T-helper 22 cell (primary cell): ENCODE results near the gene TLR7.

ENCODE experiments used
- DNase-seq: peaks from one replicate; pipeline ENCODE4 v3.0.0-alpha.2; 2020; ENCODE audit warnings: low read depth

The TLR7 gene

GRCh38 chrX:12891171-12891570 lies 24.3 kb downstream of the TLR7 start:
- DNase-seq, result no peak

- no peak for DNase-seq
These were observed 25.1 kb downstream of the TLR7 start for GRCh38 chrX:12891915-12892506.

- DNase-seq, result no peak
These were observed 25.8 kb downstream of the TLR7 start for GRCh38 chrX:12892716-12893115.

- no peak for DNase-seq
These were observed 27.5 kb downstream of the TLR7 start for GRCh38 chrX:12894074-12895030.

GRCh38 chrX:12895866-12896265 lies 29.0 kb downstream of the TLR7 start:
- no peak for DNase-seq

- DNase-seq, result no peak
These were observed 30.1 kb downstream of the TLR7 start for GRCh38 chrX:12896935-12897334.

- DNase-seq, result no peak
These were observed 31.2 kb downstream of the TLR7 start for GRCh38 chrX:12898073-12898472.

- no peak for DNase-seq
These were observed 32.6 kb downstream of the TLR7 start for GRCh38 chrX:12899506-12899905.

- peak; percentile 25 for DNase-seq
These were observed 34.6 kb downstream of the TLR7 start for GRCh38 chrX:12901486-12901885.

- no peak for DNase-seq
These were observed 36.8 kb downstream of the TLR7 start for GRCh38 chrX:12903646-12904045.

GRCh38 chrX:12906046-12906761 lies 39.3 kb downstream of the TLR7 start, which contains the start of gene TLR8:
TSS of gene TLR8 (plus strand) at chrX:12906620. CDS start at chrX:12906707, 87 bp downstream.
- no peak for DNase-seq

GRCh38 chrX:12910423-12911121 lies 43.7 kb downstream of the TLR7 start:
- no peak for DNase-seq

GRCh38 chrX:12911122-12911470 lies 44.2 kb downstream of the TLR7 start:
- DNase-seq, result no peak

GRCh38 chrX:12912791-12913482 lies 46.1 kb downstream of the TLR7 start:
- DNase-seq, result no peak

GRCh38 chrX:12917753-12918152 lies 50.9 kb downstream of the TLR7 start:
- no peak for DNase-seq

GRCh38 chrX:12919051-12919450 lies 52.2 kb downstream of the TLR7 start:
- no peak for DNase-seq

GRCh38 chrX:12919620-12920019 lies 52.7 kb downstream of the TLR7 start:
- no peak for DNase-seq

- DNase-seq, result no peak
These were observed 54.1 kb downstream of the TLR7 start for GRCh38 chrX:12920990-12921389.

- no peak for DNase-seq
These were observed 55.2 kb downstream of the TLR7 start for GRCh38 chrX:12921886-12922598.

- DNase-seq, result no peak
These were observed 55.7 kb downstream of the TLR7 start for GRCh38 chrX:12922599-12922919.

- DNase-seq, result no peak
These were observed 62.8 kb downstream of the TLR7 start for GRCh38 chrX:12929701-12930100.
